WERI-Rb-1 (cell line): ENCODE measurements around the gene LMOD1.

Experiments used
- DNase-seq: peaks from one replicate; pipeline ENCODE4 v3.0.0-alpha.2; 2020
- H3K27ac ChIP-seq: fragments of 250-450 bp; sonication (Bioruptor Pico); 2 replicates; pipeline ENCODE4 v1.5.1; 2020; ENCODE audit warnings: mild to moderate bottlenecking, moderate library complexity
- H3K27me3 ChIP-seq: fragments of 250-450 bp; sonication (Bioruptor Pico); 2 replicates; pipeline ENCODE4 v1.5.1; 2021; ENCODE audit warnings: mild to moderate bottlenecking, low read depth, moderate library complexity; ENCODE audit not compliant: insufficient read depth, severe bottlenecking
- H3K36me3 ChIP-seq: fragments of 250-450 bp; sonication (Bioruptor Pico); 2 replicates; pipeline ENCODE4 v1.5.1; 2020; ENCODE audit warnings: mild to moderate bottlenecking, moderate library complexity
- H3K4me3 ChIP-seq: 2 replicates; pipeline ENCODE4 v1.5.1; 2011; ENCODE audit warnings: low read depth, mild to moderate bottlenecking, control low read depth, low read length
- H3K9me3 ChIP-seq: fragments of 250-450 bp; sonication (Bioruptor Pico); 2 replicates; pipeline ENCODE4 v1.5.1; 2021; ENCODE audit warnings: mild to moderate bottlenecking, moderate library complexity; ENCODE audit not compliant: severe bottlenecking
- TF ChIP-seq, protein P1 (sequence below): IDR thresholded peaks from 2 replicates; pipeline ENCODE4 v1.5.1; 2011; ENCODE audit warnings: low read depth, mild to moderate bottlenecking, control low read depth, inconsistent platforms, low read length

The LMOD1 gene

DNA sequence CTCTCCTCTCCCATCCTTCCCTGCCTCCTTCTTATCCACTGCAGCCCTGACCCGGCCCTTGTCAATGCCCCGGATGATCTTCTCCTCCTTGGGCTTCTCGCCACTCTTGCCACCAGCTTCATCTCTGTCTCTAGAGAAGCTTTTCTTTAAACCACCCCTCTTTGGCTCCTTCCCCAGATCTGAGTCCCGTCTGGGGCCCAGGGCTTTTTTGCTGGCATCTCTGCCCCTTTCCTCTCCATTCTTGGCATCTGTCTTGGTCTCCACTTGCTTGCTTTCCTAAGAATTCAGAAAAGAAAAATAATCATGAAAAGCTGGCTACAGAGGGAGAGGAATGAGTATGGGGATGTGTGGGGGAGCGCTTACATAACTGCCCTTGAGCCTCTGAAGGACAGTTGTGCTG lies 45.9 kb downstream of the LMOD1 start:
- no peak for DNase-seq
- H3K27me3 ChIP-seq, result no peaks in the 10 kb centered on the region
- H3K4me3 ChIP-seq, result no peak overlapping the region
- TF ChIP-seq, protein P1, sequence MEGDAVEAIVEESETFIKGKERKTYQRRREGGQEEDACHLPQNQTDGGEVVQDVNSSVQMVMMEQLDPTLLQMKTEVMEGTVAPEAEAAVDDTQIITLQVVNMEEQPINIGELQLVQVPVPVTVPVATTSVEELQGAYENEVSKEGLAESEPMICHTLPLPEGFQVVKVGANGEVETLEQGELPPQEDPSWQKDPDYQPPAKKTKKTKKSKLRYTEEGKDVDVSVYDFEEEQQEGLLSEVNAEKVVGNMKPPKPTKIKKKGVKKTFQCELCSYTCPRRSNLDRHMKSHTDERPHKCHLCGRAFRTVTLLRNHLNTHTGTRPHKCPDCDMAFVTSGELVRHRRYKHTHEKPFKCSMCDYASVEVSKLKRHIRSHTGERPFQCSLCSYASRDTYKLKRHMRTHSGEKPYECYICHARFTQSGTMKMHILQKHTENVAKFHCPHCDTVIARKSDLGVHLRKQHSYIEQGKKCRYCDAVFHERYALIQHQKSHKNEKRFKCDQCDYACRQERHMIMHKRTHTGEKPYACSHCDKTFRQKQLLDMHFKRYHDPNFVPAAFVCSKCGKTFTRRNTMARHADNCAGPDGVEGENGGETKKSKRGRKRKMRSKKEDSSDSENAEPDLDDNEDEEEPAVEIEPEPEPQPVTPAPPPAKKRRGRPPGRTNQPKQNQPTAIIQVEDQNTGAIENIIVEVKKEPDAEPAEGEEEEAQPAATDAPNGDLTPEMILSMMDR, result no peak
- H3K9me3 ChIP-seq, result no peaks in the 10 kb centered on the region
- peaks cover 5% of the 10 kb centered on the region; the same call in 1 of the 2 replicates for H3K36me3 ChIP-seq
- H3K27ac ChIP-seq, result no peak overlapping the region

DNA sequence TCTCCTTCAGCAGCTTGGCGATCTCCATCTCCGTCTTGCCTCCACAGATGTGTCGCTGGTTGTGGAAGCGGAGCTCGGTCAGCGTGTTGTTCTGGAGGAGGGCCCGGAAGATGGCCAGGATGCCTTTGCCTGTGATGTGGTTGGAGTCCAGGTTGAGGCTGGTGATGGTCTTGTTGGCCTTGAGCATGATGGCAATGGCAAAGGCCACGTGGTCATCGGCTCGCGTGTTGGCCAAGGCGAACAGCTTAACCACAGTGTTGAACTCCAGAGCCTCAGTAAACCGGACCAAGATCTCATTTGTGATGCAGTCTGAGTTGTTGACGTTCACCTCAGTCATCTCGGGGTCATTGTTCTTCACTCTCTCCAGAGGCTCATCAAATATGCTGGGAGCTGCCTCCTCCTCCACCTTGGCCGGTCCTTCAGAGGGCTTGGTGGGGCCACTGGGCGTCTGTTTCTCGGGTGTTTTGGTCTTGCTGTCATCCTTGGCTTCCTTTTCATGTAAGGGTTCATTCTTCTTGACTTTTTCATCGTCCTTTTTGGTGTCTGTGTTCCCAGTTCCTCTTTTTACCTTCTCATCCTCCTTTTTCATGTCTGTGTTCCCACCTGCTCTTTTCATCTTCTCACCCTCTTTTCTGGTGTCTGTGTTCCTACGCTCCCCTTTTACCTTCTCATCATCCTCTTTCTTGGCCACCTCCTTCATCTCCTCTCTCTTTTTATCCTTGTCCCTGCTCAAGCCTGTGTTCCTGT lies 46.5 kb downstream of the LMOD1 start:
- no peaks in the 10 kb centered on the region for H3K9me3 ChIP-seq
- TF ChIP-seq, protein P1, result no peak
- H3K36me3 ChIP-seq, result peaks cover 5% of the 10 kb centered on the region; the same call in 1 of the 2 replicates

DNA sequence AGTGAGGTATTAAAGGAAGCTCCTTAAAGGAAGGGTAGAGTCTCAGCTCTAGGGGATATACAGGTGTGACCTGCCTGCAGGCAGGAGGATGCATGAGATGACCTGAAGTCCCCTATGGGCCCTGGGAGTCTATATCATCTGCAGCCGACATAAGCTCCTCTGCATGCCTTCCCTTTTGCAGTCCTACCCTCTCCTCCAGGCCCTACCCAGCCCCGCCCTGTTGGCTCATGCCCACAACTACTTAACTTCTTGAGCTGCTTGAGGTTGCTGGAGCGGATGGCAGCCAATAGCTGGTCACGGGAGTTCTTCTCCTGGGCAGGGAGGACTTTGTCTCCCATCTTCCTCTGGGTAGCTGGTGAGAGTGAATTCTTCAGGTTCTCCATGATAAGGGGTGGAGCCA lies 47.4 kb downstream of the LMOD1 start:
- DNase-seq, result no peak
- no peaks in the 10 kb centered on the region for H3K9me3 ChIP-seq
- no peaks in the 10 kb centered on the region for H3K27me3 ChIP-seq
- TF ChIP-seq, protein P1, result no peak
- H3K27ac ChIP-seq, result no peak overlapping the region
- H3K36me3 ChIP-seq, result peaks cover 5% of the 10 kb centered on the region; the same call in 1 of the 2 replicates
- H3K4me3 ChIP-seq, result no peak overlapping the region

More for the DNA sequence above, 46.5 kb downstream of the LMOD1 start:
- Histone ChIP-seq H3K27ac (no peak overlapping the region), H3K4me3 (no peak overlapping the region), H3K27me3 (no peaks in the 10 kb centered on the region)
- DNase-seq, result no peak

DNA sequence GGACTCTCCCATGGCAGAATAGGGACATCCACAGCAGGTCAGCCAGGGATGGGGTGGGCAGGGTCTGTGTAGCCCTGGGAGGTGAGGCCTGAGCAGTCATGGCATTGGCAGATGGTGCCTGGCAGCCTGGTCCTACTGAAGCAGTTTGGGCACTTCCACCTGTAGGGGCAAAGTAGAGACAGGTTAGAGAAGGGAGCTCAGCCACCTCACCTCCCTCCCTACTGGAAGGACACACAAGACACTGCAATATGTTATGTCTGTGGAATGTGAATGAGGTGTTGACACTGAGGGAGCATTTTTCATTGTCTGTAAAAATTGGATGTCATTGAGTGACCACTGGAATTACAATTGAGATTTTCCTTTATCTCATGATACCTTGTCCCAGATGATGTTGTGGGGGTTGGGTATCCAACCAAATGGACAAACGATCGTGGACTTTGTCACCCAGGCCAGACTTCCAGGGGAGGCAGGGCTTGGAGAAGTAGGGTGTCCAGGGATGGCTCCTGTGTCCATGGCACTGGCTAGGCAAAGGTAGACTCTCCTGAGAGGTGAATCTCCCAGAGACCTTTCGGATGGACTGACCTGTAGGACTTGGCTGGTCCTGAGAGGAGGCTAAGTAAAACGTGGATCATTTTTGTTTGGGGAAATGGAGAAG lies 48.0 kb downstream of the LMOD1 start:
- TF ChIP-seq, protein P1, result no peak
- peak; percentile 30 for DNase-seq
- no peak overlapping the region for H3K27ac ChIP-seq
- peaks cover 5% of the 10 kb centered on the region; the same call in 1 of the 2 replicates for H3K36me3 ChIP-seq
- no peaks in the 10 kb centered on the region for H3K9me3 ChIP-seq
- H3K4me3 ChIP-seq, result no peak overlapping the region
- no peaks in the 10 kb centered on the region for H3K27me3 ChIP-seq

DNA sequence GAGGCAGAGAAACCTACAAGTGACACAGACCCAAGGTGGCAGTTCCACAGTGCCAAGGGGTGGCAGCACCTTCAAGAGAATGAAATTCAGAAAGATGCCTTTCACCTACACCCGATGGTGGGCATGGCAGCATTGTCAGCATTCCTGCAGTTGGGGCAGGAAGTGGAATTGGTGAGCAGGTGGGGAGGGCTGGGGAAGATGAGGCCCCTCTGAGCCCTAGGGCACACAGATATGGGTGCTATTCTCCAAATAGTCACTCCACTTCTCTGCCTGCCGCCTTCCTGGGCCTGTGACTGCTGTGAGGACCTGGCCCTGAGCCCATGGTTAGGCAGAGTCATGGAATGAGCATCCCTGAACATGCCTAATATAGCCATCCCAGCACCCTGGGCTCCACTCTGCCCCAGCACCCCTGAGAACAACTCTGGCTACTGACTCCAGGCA lies 49.4 kb downstream of the LMOD1 start:
- H3K36me3 ChIP-seq, result peaks cover 11% of the 10 kb centered on the region
- H3K9me3 ChIP-seq, result no peaks in the 10 kb centered on the region
- DNase-seq, result peak; percentile 81
- H3K27ac ChIP-seq, result no peak overlapping the region
- TF ChIP-seq, protein P1, result peak; percentile 87
- no peaks in the 10 kb centered on the region for H3K27me3 ChIP-seq
- H3K4me3 ChIP-seq, result no peak overlapping the region
